ENCODE measurements around the gene CEP97.

- TF ChIP-seq POLR2A (IDR thresholded peaks at IDR 0.05) = no peak
- TF ChIP-seq CTCF (IDR thresholded peaks at IDR 0.05) = no peak
Observed at GRCh38 chr3:101676216-101676764, 48.1 kb upstream of the CEP97 start.
